ENCODE data around the gene ALDOA.

Gene ALDOA

GRCh38 chr16:30041841-30042240 lies 23.7 kb upstream of the ALDOA start:
- no peak for DNase-seq (ENCODE audit: low read depth)

- DNase-seq (ENCODE audit: low read depth), result no peak
Observed at GRCh38 chr16:30046178-30046577, 19.4 kb upstream of the ALDOA start.

- DNase-seq (ENCODE audit: low read depth), result no peak
Observed at GRCh38 chr16:30046588-30046987, 19.0 kb upstream of the ALDOA start.

GRCh38 chr16:30049871-30050270 lies 15.7 kb upstream of the ALDOA start:
- no peak for DNase-seq (ENCODE audit: low read depth)

GRCh38 chr16:30051518-30051917 lies 14.0 kb upstream of the ALDOA start:
- no peak for DNase-seq (ENCODE audit: low read depth)

GRCh38 chr16:30052671-30053372 lies 12.7 kb upstream of the ALDOA start:
- DNase-seq (ENCODE audit: low read depth), result peak; percentile 85

GRCh38 chr16:30053376-30054015 lies 12.1 kb upstream of the ALDOA start:
- DNase-seq (ENCODE audit: low read depth), result no peak

- DNase-seq (ENCODE audit: low read depth), result no peak
Observed at GRCh38 chr16:30054451-30054850, 11.1 kb upstream of the ALDOA start.

- DNase-seq (ENCODE audit: low read depth), result no peak
Observed at GRCh38 chr16:30054959-30055553, 10.5 kb upstream of the ALDOA start.

- no peak for DNase-seq (ENCODE audit: low read depth)
Observed at GRCh38 chr16:30060346-30060745, 5.2 kb upstream of the ALDOA start.

- no peak for DNase-seq (ENCODE audit: low read depth)
Observed at GRCh38 chr16:30060836-30061554, 4.6 kb upstream of the ALDOA start.

- no peak for DNase-seq (ENCODE audit: low read depth)
Observed at GRCh38 chr16:30063278-30063892, 2.2 kb upstream of the ALDOA start.

GRCh38 chr16:30063893-30064728 lies 1.4 kb upstream of the ALDOA start:
- peak; percentile 60 for DNase-seq (ENCODE audit: low read depth)

- DNase-seq (ENCODE audit: low read depth), result no peak
Observed at GRCh38 chr16:30064729-30065101, 845 bp upstream of the ALDOA start.

- DNase-seq (ENCODE audit: low read depth), result no peak
Observed at GRCh38 chr16:30065943-30066760, 592 bp downstream of the ALDOA start.

GRCh38 chr16:30066761-30067583 lies 1.4 kb downstream of the ALDOA start:
- no peak for DNase-seq (ENCODE audit: low read depth)

- no peak for DNase-seq (ENCODE audit: low read depth)
Observed at GRCh38 chr16:30067584-30067916, 2.0 kb downstream of the ALDOA start.

GRCh38 chr16:30068333-30068732 lies 2.8 kb downstream of the ALDOA start:
- no peak for DNase-seq (ENCODE audit: low read depth)

GRCh38 chr16:30068750-30069610 lies 3.4 kb downstream of the ALDOA start:
- DNase-seq (ENCODE audit: low read depth), result peak; percentile 54
